NCI-H446 treated with DMSO at 0.1 percent for 48 hours (cell line): Measurements from ENCODE around the gene RGS11.

ENCODE experiments used
- DNase-seq: peaks from one replicate; lab custom pipeline; 2025; lab: John Stamatoyannopoulos, UW

The RGS11 gene

GRCh38 chr16:275786-276232 lies at the start of gene RGS11:
Gene RGS11, minus strand, starts transcription at chr16:275944. Its CDS starts 33 bp downstream, at chr16:275911.
- DNase-seq = no peak

- DNase-seq = no peak
Measured at GRCh38 chr16:324451-325334, 48.9 kb upstream of the RGS11 start.

GRCh38 chr16:324201-324450 lies 48.4 kb upstream of the RGS11 start:
- no peak for DNase-seq

GRCh38 chr16:322476-323143 lies 46.9 kb upstream of the RGS11 start:
- no peak for DNase-seq

- DNase-seq = no peak
Measured at GRCh38 chr16:321532-321931, 45.8 kb upstream of the RGS11 start.

GRCh38 chr16:320206-320605 lies 44.5 kb upstream of the RGS11 start:
- no peak for DNase-seq

- no peak for DNase-seq
Measured at GRCh38 chr16:318628-319027, 42.9 kb upstream of the RGS11 start.

- no peak for DNase-seq
Measured at GRCh38 chr16:317583-317982, 41.8 kb upstream of the RGS11 start.

GRCh38 chr16:316741-317464 lies 41.2 kb upstream of the RGS11 start:
- no peak for DNase-seq

- DNase-seq = no peak
Measured at GRCh38 chr16:314795-315299, 39.1 kb upstream of the RGS11 start.

- DNase-seq = no peak
Measured at GRCh38 chr16:314351-314750, 38.6 kb upstream of the RGS11 start.

- no peak for DNase-seq
Measured at GRCh38 chr16:311725-312124, 36.0 kb upstream of the RGS11 start.

GRCh38 chr16:309476-309875 lies 33.7 kb upstream of the RGS11 start:
- no peak for DNase-seq

GRCh38 chr16:307691-308312 lies 32.1 kb upstream of the RGS11 start:
- no peak for DNase-seq

GRCh38 chr16:306911-307370 lies 31.2 kb upstream of the RGS11 start:
- DNase-seq = no peak

GRCh38 chr16:305916-306626 lies 30.3 kb upstream of the RGS11 start:
- no peak for DNase-seq

GRCh38 chr16:303760-304505 lies 28.2 kb upstream of the RGS11 start:
- no peak for DNase-seq

- DNase-seq = no peak
Measured at GRCh38 chr16:301950-302349, 26.2 kb upstream of the RGS11 start.

GRCh38 chr16:301235-301634 lies 25.5 kb upstream of the RGS11 start:
- no peak for DNase-seq

- no peak for DNase-seq
Measured at GRCh38 chr16:297832-298231, 22.1 kb upstream of the RGS11 start.
